ENCODE measurements around the gene NPAS4.

GRCh38 chr11:66373265-66373664 is 47.6 kb upstream of the NPAS4 start:
- no peak for TF ChIP-seq CTCF (IDR thresholded peaks at IDR 0.05; ENCODE audit: borderline replicate concordance, extremely low read depth, low read length, poor library complexity, severe bottlenecking)
- TF ChIP-seq EZH2 (IDR thresholded peaks at IDR 0.05; ENCODE audit: borderline replicate concordance, low read depth, low read length, severe bottlenecking): no peak
